Eye (tissue), 1 donor: Measurements from ENCODE around the gene FEM1B.

ENCODE experiments used
- DNase-seq: peaks from one replicate; pipeline ENCODE4 v3.0.0-alpha.2; 2015

FEM1B gene

DNA sequence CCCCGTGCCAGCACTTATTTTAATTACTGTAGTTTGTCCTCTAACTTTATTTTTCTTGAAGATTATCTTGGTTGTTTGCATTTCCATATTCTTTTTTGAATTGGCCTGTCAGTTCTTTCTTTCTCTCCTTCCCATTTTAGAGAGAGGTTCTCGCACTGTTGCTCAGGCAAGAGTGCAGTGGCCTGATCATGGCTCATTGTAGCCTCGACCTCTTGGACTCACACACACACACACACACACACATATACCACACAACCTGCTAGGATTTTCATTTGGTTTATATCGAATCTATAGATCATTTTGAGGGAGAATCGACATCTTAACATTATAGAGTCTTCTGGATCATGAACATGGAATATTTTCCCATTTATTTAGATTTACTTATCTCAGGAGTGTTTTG lies 8.7 kb downstream of the FEM1B start:
- DNase-seq, result no peak

DNA sequence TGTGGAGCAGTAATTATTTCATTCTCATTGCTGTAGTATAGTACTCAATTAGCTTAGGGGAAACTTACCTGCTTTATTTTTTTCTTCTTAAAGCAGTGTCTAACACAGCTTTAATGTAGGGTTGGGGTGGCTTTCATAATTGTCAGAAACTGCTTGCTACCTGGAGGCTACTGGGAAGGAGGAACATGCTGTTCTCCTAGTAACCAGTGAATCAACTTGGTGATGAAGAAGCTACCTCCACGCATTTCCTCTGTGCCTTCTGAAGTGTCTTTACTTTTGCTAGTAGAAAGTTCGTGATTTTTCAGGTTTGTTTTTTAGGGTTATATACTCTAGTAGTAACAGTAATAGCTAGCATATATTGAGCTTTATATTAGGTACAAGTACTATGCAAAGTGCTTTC lies 11.5 kb downstream of the FEM1B start:
- no peak for DNase-seq

DNA sequence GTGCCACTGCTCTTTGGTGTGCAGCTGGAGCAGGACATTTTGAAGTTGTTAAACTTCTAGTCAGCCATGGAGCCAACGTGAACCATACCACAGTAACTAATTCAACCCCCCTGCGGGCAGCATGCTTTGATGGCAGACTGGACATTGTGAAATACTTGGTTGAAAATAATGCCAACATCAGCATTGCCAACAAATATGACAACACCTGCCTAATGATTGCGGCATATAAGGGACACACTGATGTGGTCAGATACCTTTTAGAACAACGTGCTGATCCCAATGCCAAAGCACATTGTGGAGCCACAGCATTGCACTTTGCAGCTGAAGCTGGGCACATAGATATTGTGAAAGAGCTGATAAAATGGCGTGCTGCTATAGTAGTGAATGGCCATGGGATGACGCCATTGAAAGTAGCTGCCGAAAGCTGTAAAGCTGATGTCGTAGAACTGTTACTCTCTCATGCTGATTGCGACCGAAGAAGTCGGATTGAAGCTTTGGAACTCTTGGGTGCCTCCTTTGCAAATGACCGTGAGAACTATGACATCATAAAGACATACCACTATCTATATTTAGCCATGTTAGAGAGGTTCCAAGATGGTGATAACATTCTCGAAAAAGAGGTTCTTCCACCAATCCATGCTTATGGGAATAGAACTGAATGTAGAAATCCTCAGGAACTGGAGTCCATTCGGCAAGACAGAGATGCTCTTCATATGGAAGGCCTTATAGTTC lies 12.2 kb downstream of the FEM1B start:
- no peak for DNase-seq

DNA sequence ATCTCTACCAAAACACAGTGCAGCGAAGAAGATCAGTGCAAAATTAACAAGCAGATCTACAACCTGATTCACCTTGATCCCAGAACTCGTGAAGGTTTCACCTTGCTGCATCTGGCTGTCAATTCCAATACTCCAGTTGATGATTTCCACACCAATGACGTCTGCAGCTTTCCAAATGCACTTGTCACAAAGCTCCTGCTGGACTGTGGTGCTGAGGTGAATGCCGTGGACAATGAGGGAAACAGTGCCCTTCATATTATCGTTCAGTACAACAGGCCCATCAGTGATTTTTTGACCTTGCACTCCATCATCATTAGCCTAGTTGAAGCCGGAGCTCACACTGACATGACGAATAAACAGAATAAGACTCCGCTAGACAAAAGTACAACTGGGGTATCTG lies 13.2 kb downstream of the FEM1B start:
- DNase-seq, result no peak

DNA sequence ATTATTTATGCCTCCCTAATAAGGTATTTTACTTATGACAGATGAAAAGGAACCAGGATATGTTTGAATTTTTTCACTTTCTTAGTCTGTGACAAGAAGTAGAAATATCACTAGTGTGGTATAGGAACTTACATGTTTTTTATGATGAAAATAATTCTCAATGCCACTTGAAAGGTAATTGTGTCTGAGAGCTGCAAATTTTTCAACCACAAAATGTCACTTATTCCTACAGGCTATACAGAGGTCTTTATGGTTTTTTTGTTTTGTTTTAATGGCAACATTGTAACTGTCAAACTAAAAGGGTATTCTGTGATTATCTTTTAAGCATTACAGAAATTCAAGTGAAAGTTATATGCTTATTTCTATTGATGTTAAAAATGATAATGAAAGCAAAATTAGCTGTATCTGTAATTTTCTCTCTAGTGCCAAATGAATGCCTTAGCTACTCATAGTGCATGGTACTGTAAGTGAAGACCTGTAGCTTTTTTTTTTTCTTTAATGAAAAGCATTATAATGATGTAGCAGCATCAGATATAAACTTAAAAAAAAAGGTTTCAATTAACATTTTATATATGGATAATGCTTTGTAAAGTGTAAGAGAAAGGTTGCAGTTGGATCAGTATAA lies 14.7 kb downstream of the FEM1B start:
- DNase-seq, result no peak

DNA sequence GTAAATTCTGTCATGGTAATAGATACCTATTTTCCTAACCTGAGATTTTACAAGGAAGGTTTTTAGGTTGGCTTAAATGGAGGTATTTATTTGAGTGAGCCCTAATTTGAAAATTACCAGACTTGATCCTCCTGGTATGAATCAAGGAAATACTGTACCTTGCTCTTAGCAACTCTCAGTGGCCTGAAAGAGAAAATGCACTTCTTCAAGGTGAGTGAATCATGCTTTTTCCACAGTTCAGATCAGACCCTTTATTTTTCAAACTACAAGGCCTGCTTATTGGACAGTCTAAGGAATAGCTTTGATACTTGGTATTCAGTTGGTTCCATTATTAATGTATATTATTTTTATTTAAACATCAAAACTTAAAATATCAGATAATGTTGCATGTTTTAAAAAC lies 15.4 kb downstream of the FEM1B start:
- no peak for DNase-seq

DNA sequence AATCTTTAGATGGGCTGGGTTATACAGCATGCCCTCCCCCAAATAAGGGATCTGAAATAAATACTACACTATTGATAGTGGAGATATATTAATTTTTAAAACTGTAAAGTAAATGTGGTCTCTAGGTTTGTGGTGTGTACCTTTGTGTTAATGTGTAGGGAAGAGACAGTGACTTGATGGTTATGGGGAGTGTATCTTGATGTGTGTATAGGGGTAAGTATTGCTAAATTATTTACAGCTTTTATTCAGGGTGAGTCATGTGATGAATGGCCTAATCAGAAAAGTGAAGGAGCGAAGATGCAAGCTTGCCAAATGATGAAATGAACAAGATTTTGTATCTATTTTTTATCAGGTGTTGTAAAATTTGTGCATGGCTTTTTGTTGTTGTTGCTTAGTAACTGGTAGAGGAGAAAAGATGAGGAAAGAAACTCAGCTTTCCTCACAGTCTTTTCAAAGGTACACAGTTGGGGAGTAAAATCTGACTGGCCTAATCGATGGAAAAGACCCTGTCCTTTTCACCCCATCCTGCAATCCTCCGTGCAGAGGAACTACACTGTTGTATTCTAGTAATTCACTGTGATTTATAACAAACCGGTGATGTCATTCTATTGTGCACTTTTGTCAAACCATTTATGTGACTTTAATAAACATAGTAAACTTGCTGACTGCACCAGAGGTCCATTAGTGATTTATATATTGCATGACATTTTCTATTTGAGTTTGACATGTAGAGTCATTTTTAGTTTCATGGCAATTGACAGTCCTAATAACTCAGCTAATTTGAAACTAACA lies 17.7 kb downstream of the FEM1B start:
- DNase-seq, result no peak

DNA sequence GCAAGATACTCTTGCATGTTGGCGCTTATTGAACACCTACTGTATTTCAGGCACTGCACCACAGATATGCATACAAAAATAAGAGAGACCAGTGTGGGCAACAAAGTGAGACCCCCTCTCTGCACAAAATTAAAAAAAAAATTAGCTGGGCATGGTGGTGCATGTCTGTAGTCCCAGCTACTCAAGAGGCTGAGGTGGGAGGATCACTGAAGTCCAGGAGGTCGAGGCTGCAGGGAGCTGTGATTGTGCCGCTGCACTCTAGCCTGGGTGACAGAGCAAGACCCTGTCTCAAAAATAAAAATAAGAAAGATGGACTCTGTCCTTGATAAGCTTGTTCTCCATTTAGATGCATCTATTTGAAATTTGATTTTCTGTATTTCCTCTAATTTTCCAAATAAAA lies 20.8 kb downstream of the FEM1B start:
- no peak for DNase-seq

DNA sequence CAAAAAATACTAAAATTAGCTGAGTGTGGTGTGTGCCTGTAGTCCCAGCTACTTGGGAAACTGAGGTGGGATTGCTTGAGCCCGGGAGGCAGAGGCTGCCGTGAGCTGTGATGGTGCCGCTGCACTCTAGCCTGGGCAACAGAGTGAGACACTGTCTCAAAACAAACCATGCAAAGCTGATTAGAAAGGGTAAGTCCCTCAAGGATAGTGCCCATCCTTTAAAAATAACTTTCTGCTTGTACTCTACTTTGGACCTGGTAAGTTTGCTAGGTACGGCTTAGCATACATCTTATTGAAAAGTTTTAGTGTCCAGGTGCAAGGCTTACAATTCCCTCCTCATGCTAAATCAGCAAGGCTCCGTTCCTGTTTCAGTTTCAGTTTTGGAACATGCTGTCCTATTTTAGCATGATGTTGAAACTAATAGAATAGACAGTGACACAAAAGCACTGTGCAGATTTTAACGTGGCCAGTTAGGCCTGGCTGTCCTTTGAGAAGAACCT lies 21.4 kb downstream of the FEM1B start:
- no peak for DNase-seq

DNA sequence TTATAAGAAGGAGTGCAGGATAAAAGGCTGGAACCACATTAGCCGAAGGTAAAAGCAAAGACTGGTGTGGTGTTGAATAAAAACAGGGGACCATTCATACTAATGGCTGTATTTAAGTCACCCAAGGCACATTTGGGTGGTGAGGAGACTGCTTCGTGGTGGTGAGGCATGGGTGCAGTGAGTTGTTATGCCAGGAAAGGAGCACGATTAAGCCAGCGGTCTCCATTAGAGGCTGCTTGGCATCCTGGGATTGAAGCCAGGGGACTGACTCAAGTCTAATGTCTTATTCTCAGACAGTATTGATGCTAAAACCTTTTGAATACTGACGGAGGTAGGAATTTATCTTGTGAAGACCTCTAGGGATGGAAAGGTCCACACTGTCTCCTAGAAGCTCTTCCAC lies 21.9 kb downstream of the FEM1B start:
- DNase-seq, result no peak

DNA sequence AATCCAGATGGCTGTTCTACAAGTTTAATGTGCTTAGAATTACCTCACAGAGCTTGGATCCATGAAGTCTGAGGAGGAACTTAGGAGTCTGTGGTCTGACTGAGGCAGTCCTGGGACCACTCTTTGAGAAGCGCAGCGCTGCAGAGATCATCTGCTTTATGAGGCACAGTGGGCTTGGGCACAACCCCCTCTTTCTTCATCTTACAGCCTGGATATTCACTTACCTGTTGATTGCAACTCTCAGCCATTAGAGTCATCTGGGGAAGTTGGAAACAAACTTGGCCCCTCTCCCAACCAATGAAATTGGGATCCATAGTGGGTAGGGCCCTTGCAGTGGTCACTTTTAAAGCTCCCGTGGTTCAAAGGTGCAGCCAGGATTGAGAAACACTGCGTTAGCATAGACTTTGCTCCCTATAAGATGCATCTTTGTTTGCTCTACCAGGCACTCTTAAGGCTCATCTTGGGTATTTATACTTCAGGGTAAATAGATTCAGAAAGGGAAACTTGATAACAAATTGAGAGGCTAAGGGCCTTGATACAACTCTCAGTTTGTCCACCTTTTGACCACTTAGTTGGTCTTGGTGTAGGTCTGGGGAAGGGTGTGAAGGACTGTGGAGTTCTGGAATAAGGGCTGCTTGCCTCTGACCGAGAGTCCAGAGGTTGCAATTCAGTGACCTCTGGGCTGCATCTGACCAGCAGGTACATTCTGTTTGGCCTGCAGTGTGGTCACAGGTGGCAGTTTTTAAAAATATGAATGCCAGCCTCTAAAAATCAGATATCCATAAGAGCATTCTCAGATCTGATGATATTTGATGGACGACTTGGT lies 22.8 kb downstream of the FEM1B start:
- DNase-seq, result no peak

DNA sequence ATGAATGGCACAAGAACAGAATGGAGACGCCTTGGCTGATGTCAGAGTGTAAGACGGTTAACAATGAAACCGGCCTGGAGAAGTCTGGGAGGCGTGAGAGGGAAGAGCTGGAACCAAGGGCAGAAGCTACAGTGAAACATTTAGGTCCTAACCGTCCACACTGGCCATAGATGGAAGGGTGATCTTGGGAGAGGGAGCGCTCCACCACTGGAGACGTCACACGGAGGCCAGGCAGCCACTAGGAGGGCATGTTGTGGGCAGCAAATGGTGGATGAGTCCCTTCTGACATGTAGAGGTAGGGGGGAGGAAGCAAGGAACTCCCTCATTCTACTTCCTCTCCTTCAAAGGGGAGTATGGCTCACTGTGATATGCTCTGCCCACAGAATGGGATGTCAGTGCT lies 23.8 kb downstream of the FEM1B start:
- DNase-seq, result no peak

DNA sequence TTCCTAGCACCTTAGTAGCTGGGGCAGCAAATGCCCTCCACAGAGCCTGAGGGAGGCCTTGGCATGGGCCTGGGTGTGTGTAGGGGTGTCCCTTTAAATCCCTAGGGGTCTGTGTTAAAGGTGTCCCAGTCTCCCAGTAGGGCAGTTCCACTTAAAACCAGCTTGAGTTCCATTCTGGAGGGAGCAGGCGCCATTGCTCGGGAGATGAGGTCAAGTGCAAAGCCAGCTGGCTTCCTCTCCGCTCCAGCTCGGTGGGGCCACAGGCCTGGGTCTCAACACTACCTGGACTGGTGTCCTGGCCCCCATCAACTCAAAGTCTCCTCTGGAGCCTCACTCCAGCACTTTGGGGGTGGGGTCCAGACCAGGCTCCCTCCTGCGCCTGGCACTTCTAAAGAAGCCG lies 25.2 kb downstream of the FEM1B start:
- DNase-seq, result no peak

DNA sequence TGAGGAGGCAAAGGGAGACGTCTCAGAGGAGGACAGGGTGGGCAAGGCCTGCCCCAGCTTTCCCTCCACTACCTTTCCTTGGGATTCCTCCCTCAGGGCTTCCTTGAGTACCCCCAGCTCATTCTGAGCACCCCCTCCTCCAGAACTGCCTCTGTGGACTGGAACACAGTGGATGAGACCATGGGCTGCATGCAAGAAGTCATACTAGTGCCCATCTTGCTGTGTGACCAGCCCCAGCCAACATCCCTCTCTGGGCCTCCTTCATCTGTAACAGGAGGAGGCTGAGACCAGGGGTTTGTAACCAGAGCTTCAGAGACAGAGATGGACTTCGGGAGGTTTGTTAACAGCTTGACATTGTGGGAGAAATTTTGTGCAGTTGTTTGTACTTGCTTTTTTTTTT lies 25.6 kb downstream of the FEM1B start:
- no peak for DNase-seq

DNA sequence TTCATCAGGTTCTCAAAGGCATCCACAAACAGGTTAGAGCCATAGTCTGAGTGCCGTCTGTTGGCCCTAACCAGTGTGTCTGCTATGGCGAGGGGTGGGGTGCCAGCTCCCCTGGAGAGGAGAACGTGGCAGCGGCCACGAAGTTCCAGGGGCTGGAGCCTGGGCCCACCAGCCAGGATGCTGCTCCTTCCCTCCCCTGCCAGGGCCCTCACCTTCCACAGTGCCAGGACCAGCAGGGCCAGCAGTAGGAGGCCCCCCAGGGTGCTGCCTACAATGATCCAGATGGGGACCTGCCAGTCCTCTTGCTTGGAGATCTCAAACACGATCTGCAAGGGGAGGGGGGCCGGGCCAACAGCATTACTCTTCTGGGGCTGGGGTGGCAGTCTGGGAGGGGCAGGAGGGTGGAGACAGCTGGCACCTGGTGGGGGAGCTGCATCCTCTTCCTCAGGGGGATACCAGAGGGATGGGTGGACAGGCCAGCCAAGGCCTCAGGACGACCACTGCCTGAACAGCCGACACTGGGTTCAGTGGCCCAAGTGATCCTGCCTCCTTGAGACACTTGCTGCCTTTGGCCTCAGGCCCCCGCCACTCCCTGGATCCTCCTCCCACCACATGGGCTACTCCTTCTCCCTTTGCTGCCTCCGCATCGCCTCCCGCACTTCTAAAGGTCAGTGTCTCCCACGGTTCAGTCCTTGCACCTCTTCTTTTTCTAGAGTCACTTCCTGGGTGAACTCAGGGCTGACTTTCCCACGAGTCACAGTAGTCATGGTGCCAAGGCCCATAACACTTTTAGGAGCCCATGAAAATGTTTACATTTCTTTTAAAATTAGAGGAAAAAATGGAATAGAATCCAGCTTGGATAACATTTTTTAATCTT lies 26.3 kb downstream of the FEM1B start:
- DNase-seq, result no peak

DNA sequence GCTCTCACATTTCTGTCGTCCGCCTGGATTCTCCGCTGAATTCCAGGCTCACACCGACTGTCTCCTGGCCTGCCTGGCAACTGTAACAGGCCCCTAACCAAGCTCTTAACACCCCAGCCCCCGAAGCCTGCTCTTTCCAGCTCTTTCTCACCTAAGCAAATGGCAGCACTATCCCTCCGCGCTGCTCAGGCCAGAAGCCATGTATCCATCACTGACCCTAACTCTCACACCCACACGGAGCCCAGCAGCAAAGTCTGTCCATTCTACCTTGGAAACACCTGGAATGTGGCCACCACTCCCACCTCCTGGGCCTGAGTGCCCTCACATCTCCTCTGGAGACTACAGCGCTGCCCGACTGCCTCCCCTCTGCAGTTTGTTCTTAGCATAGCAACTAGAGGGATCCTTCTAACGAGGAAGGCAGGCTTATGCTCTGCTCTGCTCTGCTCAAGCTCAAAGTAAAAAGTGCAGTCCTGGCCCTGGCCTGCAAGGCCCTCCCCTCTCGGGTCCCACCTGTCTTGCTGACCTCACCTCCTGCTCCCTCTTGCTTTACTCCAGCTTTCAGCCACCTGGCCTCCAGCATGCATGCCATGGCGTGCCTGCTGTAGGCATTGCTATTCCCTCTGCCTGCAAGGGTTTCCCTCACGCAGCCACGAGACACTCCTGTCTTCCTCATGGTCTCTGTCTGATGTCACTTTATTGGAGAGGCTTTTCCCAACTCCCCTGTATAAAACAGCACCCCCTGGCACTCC lies 27.2 kb downstream of the FEM1B start:
- DNase-seq, result no peak

DNA sequence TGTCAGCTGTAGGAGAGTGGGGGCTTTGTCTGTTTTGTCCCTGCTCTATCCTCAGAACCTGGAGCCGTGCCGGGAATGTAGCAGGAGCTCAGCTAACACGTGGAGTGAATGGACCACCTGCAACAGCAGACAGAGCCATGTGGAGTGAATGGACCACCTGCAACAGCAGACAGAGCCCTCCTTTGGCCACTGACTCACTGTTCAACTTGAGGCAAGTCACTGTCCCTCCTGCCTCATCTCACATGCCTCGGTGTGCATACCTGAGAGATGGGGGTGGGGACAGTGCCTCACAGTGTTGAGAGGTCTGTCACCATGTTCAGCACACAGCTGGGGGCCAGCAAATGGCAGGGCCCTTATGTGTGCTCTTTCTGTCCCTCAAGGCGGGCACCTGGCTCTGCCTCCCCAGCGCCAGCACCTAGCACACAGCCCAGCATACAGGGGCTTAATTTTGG lies 27.9 kb downstream of the FEM1B start:
- no peak for DNase-seq

DNA sequence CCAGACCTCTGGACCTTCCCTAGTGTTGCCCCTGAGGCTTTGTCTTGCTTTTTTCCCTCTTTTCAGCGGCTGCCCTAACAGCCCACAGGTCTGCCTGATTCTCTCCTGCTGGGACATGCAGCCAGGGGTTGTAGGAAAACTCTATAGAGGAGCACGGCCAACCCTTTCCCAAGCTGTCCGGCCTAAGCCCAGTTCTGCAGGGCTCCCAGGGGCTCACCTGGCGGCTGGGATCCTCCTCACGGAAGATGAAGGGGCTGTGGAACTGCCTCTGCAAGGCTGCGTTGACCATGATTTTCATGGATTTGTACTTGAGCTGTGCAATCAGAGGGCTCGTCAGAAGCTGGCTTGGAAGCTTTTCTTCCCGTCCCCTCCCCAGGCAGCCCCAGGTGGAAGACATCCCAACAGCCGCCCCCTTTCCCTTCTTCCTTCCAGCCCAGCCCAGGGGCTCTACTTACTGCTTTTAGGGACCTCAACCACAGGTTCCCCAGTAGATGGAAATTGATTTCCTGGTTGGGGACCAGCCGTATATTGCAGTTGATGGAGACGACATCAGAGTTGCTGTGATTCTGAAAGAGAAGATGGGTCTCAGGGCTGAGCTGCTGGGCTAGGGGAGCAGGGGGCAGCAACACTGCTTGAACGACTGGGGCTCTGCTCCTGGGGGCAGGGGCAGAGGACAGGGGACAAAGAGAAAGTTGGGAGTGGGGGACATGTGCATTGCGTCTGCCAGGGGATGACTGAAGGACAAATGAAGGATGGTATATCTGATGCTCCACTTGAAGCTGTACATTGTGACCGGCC lies 29.8 kb downstream of the FEM1B start:
- no peak for DNase-seq

DNA sequence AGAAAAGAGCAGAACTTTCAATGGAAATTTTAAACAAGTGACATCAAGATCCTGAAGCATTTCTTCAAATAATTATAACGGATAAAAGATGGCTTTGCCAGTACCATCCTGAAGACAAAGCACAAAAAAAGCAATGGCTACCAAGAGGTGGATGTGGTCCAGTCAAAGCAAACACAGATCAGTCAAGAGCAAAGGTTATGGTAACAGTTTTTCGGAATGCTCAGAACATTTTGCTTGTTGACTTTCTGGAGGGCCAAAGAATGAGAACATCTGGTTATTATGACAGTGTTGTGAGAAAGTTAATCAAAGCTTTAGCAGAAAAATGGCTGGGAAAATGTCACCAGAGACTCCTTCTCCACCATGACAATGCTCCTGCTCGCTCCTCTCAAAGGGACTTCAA lies 31.5 kb downstream of the FEM1B start:
- no peak for DNase-seq

DNA sequence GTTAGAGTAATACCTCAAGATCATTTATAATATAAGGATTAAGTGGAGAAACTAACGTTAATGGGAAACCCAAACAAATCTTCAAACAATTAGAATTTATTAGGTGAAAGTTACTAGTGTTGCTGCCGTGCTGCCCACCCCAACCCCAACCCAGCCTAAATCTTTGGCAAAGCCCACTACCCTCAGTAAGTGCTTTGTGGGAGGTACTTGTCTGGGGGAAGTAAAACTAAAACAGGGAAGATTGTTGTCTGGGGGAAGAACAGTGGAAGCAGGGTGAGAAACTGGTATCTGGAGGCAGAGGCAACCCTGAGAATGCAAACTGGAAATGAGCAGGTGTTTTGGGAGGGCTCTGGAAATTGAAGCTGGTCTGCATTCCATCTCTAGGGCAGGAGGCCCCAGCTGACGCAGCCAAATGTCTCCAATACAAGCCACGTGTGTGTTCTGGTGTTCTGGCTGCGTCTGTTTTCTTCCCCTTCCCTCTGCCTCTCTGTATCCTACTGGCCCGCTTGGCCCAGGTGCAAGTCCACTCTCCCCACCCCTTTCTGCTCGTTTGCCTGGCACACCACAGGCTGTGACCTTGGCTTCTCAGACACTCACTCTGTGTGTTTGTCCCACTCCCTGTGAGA lies 32.7 kb downstream of the FEM1B start:
- DNase-seq, result peak; percentile 47
